Osteoblast (primary cell): ENCODE measurements around the gene SH3YL1. TPM values are rescaled to one million over a fixed set of nuclear protein-coding genes. Genes with fewer than 3 reads are reported as not detected.
"Not testable (repeated sequence)": the region's sequence is repeated elsewhere in the genome, so short reads cannot be mapped to it uniquely, and the experiment has no call there.

Source experiments
- DNase-seq: peaks from one replicate; pipeline ENCODE4 v3.0.0; 2011; ENCODE audit warnings: low spot score, mixed read lengths; ENCODE audit not compliant: insufficient read length; ENCODE audit errors: missing footprints
- H2AFZ ChIP-seq: 2 replicates; pipeline ENCODE4 v1.6.0; 2011; ENCODE audit warnings: mild to moderate bottlenecking, low read length
- H3K27ac ChIP-seq: 2 replicates; pipeline ENCODE4 v1.5.1; 2011; ENCODE audit warnings: mild to moderate bottlenecking, low read depth, low read length, moderate library complexity
- H3K27me3 ChIP-seq: 2 replicates; pipeline ENCODE4 v1.6.0; 2012; ENCODE audit warnings: mild to moderate bottlenecking, control low read depth, inconsistent platforms, low read length, moderate library complexity; ENCODE audit not compliant: insufficient read depth
- H3K36me3 ChIP-seq: 2 replicates; pipeline ENCODE4 v1.5.1; 2011; ENCODE audit warnings: mild to moderate bottlenecking, low read length, control low read depth, moderate library complexity; ENCODE audit not compliant: insufficient read depth
- H3K4me1 ChIP-seq: 2 replicates; pipeline ENCODE4 v1.5.1; 2011; ENCODE audit warnings: mild to moderate bottlenecking, low read length, control low read depth, moderate library complexity; ENCODE audit not compliant: insufficient read depth
- H3K4me2 ChIP-seq: 2 replicates; pipeline ENCODE4 v1.6.0; 2011; ENCODE audit warnings: mild to moderate bottlenecking, low read length; ENCODE audit not compliant: insufficient read depth
- H3K4me3 ChIP-seq: fragments of 200-600 bp; sonication (generic); 3 replicates; pipeline ENCODE4 v1.5.1; 2012; ENCODE audit warnings: mild to moderate bottlenecking, low read length, inconsistent platforms; ENCODE audit not compliant: insufficient read depth
- H3K79me2 ChIP-seq: 2 replicates; pipeline ENCODE4 v1.6.0; 2012; ENCODE audit warnings: mild to moderate bottlenecking, low read length, control low read depth, inconsistent platforms; ENCODE audit not compliant: insufficient read depth
- H3K9me3 ChIP-seq: 2 replicates; pipeline ENCODE4 v1.5.1; 2011; ENCODE audit warnings: low read depth, low read length, control low read depth
- H4K20me1 ChIP-seq: 2 replicates; pipeline ENCODE4 v1.6.0; 2012; ENCODE audit warnings: mild to moderate bottlenecking, low read length, control low read depth; ENCODE audit not compliant: insufficient read depth
- CTCF ChIP-seq: IDR thresholded peaks from 2 replicates; pipeline ENCODE4 v1.5.1; 2011; ENCODE audit warnings: mild to moderate bottlenecking, low read depth, low read length, moderate library complexity; ENCODE audit errors: extremely low read depth
- total RNA-seq: library from RNA; depleted of rRNA; stranded (reverse); fragments of >200 nt; gene quantifications from 2 replicates; pipeline ENCODE4 v1.2.3, GENCODE V29; 2012

SH3YL1 gene
- total RNA-seq, 1 donor: 52.1 TPM

GRCh38 chr2:177733-178132 is 86.1 kb downstream of the SH3YL1 start:
- Histone ChIP-seq H3K4me1 (no peaks in the 10 kb centered on the region), H3K4me2 (no peak overlapping the region), H2AFZ (no peak overlapping the region), H3K79me2 (no peaks in the 10 kb centered on the region), H3K9me3 (no peaks in the 10 kb centered on the region), H4K20me1 (no peaks in the 10 kb centered on the region), H3K36me3 (no peaks in the 10 kb centered on the region), H3K4me3 (no peak overlapping the region), H3K27me3 (no peaks in the 10 kb centered on the region), H3K27ac (no peak overlapping the region)
- DNase-seq: no peak
- no peak for TF ChIP-seq CTCF

- Histone ChIP-seq H3K9me3 (no peaks in the 10 kb centered on the region), H4K20me1 (no peaks in the 10 kb centered on the region), H3K4me1 (no peaks in the 10 kb centered on the region), H3K4me3 (no peak overlapping the region), H3K36me3 (no peaks in the 10 kb centered on the region), H3K27ac (no peak overlapping the region), H2AFZ (no peak overlapping the region), H3K27me3 (no peaks in the 10 kb centered on the region), H3K79me2 (no peaks in the 10 kb centered on the region), H3K4me2 (no peak overlapping the region)
- no peak for DNase-seq
- no peak for TF ChIP-seq CTCF
Observed at GRCh38 chr2:176917-177316, 86.9 kb downstream of the SH3YL1 start.

- no peak for DNase-seq
- Histone ChIP-seq H3K79me2 (no peaks in the 10 kb centered on the region), H3K9me3 (no peaks in the 10 kb centered on the region), H3K4me3 (no peak overlapping the region), H3K4me2 (no peak overlapping the region), H3K4me1 (no peaks in the 10 kb centered on the region), H3K27ac (no peak overlapping the region), H4K20me1 (no peaks in the 10 kb centered on the region), H3K27me3 (no peaks in the 10 kb centered on the region), H3K36me3 (no peaks in the 10 kb centered on the region), H2AFZ (no peak overlapping the region)
- TF ChIP-seq CTCF: no peak
Observed at GRCh38 chr2:175880-176820, 87.7 kb downstream of the SH3YL1 start.

- Histone ChIP-seq H3K27me3 (no peaks in the 10 kb centered on the region), H3K79me2 (no peaks in the 10 kb centered on the region), H3K36me3 (no peaks in the 10 kb centered on the region), H3K4me3 (no peak overlapping the region), H2AFZ (no peak overlapping the region), H3K9me3 (no peaks in the 10 kb centered on the region), H3K4me2 (no peak overlapping the region), H3K27ac (no peak overlapping the region), H4K20me1 (no peaks in the 10 kb centered on the region), H3K4me1 (no peaks in the 10 kb centered on the region)
- no peak for DNase-seq
- no peak for TF ChIP-seq CTCF
Observed at GRCh38 chr2:175161-175786, 88.6 kb downstream of the SH3YL1 start.

- not testable (repeated sequence) for H3K27ac ChIP-seq, H3K4me1 ChIP-seq, DNase-seq
Observed at GRCh38 chr2:172120-172519, 91.7 kb downstream of the SH3YL1 start.

More at GRCh38 chr2:172120-172519, 91.7 kb downstream of the SH3YL1 start:
- H2AFZ ChIP-seq, H3K79me2 ChIP-seq, H3K9me3 ChIP-seq, H3K27me3 ChIP-seq, H4K20me1 ChIP-seq, H3K36me3 ChIP-seq, H3K4me3 ChIP-seq, H3K4me2 ChIP-seq: not testable (repeated sequence)
